ENCODE measurements around the gene EBF3. TPM values are rescaled to one million over a fixed set of nuclear protein-coding genes. Genes with fewer than 3 reads are reported as not detected.
A peak's percentile ranks its signal among the peaks of the same experiment; 100 is the strongest.

EBF3 gene
- total RNA-seq, 1 experiment from 2014 or later = 56.2 TPM

DNA sequence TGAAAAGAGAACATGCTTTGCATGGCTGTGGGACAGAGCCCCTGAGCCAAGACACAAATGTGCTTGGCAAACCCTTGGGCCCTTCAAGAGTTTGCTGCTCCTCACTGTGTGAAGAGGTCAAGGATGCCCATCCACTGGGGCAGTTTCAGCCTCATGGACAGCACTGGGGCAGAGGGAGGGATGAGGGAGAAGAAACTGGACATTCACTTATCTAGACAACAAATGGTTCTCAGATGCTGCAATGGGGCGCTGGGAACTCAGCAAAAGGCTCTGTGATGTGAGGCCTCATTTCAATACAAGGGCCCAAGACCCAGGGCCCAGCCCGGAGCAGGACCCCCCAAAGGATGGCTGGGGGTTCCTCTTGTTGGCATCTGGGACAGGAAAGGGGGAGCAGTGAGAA is 49.1 kb downstream of the EBF3 start:
- no TSS peak for BruUV-seq (replicated peaks)
- Histone ChIP-seq H3K9me3 (ENCODE audit: low read depth, low read length, poor library complexity, severe bottlenecking) (no peaks in the 10 kb centered on the region), H3K36me3 (ENCODE audit: insufficient read depth, low read length, poor library complexity, severe bottlenecking) (peaks cover 3% of the 10 kb centered on the region), H3K27me3 (replicated peaks; ENCODE audit: insufficient read depth, low read depth, low read length, poor library complexity) (no peaks in the 10 kb centered on the region), H3K4me3 (ENCODE audit: low read depth, low read length, poor library complexity, severe bottlenecking) (no peak overlapping the region), H3K27ac (ENCODE audit: low read depth, low read length, poor library complexity, severe bottlenecking) (no peak overlapping the region), H3K4me1 (ENCODE audit: insufficient read depth, low read length, poor library complexity, severe bottlenecking) (peaks cover 25% of the 10 kb centered on the region)
- TF ChIP-seq EZH2 (IDR thresholded peaks at IDR 0.05; ENCODE audit: borderline replicate concordance, low read depth, low read length, poor library complexity, severe bottlenecking) = no peak
- TF ChIP-seq, protein P1, sequence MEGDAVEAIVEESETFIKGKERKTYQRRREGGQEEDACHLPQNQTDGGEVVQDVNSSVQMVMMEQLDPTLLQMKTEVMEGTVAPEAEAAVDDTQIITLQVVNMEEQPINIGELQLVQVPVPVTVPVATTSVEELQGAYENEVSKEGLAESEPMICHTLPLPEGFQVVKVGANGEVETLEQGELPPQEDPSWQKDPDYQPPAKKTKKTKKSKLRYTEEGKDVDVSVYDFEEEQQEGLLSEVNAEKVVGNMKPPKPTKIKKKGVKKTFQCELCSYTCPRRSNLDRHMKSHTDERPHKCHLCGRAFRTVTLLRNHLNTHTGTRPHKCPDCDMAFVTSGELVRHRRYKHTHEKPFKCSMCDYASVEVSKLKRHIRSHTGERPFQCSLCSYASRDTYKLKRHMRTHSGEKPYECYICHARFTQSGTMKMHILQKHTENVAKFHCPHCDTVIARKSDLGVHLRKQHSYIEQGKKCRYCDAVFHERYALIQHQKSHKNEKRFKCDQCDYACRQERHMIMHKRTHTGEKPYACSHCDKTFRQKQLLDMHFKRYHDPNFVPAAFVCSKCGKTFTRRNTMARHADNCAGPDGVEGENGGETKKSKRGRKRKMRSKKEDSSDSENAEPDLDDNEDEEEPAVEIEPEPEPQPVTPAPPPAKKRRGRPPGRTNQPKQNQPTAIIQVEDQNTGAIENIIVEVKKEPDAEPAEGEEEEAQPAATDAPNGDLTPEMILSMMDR (conservative IDR thresholded peaks at IDR 0.05; ENCODE audit: low read depth, low read length) = no peak
- DNase-seq (ENCODE audit: low spot score) = no peak
- intact Hi-C loops (cut with micrococcal nuclease; ENCODE audit: unreplicated experiment) = no loop called here
- ChIA-PET POLR2A (ENCODE audit: low non-redundant PET) (no interaction called here), CTCF (no interaction called here)

DNA sequence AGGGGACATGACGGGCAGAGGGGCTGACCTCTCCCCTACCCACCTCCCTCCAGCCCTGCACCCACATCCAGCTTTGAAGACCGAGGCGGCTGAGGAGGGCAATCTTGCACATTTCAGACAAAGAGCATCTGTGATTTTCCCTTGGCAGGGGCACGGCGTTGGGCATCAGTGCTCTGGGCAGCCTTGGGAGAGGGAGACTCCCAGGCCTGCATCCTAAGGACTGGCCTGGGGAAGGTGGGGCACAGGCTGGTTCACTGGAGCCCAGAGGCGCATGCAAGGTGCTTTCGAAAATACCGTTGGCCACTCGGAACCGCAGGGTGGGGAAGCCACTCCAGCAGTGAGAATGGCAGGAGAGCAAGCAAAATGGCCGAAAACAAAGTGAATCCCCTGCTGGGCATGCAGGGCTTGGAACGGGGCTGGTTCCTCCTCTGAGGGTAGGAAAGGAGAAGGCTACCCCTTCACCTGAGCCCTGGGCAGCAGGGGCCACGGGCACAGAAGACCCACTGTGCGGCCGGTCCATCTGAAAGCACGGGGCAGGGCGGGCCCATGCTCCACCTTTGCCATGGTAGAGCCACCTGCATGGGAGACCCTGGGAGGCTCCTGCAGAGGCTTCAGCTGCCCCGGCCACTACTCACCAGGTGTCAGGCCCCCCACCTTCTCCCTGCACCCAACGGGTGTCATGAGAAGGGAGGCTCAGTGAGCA is 49.8 kb downstream of the EBF3 start:
- intact Hi-C loops (cut with micrococcal nuclease; ENCODE audit: unreplicated experiment) = no loop called here
- peaks cover 3% of the 10 kb centered on the region for H3K36me3 ChIP-seq (ENCODE audit: insufficient read depth, low read length, poor library complexity, severe bottlenecking)
- H3K4me3 ChIP-seq (ENCODE audit: low read depth, low read length, poor library complexity, severe bottlenecking) = no peak overlapping the region
- ChIA-PET CTCF (no interaction called here), POLR2A (ENCODE audit: low non-redundant PET) (no interaction called here)
- no peak for DNase-seq (ENCODE audit: low spot score)
- no TSS peak for BruUV-seq (replicated peaks)
- H3K27me3 ChIP-seq (replicated peaks; ENCODE audit: insufficient read depth, low read depth, low read length, poor library complexity) = no peaks in the 10 kb centered on the region
- no peak for TF ChIP-seq EZH2 (IDR thresholded peaks at IDR 0.05; ENCODE audit: borderline replicate concordance, low read depth, low read length, poor library complexity, severe bottlenecking)
- TF ChIP-seq, protein P1 (conservative IDR thresholded peaks at IDR 0.05; ENCODE audit: low read depth, low read length) = no peak
- peaks cover 25% of the 10 kb centered on the region for H3K4me1 ChIP-seq (ENCODE audit: insufficient read depth, low read length, poor library complexity, severe bottlenecking)
- H3K9me3 ChIP-seq (ENCODE audit: low read depth, low read length, poor library complexity, severe bottlenecking) = no peaks in the 10 kb centered on the region
- H3K27ac ChIP-seq (ENCODE audit: low read depth, low read length, poor library complexity, severe bottlenecking) = no peak overlapping the region

DNA sequence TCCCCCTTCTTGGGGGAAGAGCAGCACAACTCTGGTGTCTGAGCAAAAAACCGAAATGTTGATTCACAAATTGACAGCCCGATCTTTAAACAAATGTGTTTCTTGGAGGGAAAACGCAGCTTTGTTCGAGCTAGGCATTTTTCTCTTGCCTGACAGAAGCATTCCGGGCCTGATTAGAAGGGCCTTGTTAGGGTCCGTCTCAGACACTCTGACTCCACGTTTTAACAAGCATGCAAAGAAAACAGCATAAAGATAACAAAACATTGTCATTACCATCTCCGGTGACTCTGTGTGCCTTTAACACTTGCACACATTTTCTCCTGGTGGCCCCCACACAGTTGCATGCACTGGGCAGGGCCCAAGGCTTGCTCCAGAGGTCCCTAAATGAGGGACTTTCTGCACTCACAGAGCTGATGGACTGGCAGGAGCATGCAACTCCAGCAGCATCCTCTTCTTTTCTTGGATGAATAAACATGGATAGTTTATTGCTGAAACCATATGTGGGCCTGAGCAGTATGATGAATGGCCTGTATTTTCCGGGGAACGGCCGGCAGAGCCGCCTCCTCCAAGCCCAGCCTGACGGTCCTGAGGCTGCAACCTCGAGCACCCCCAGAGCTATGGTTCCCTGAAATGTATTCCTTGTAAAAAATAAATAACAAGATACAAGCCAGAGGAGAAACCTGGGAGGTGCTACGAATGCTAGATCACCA is 50.9 kb downstream of the EBF3 start:
- BruUV-seq (replicated peaks) = no TSS peak

More for the DNA sequence above, 50.9 kb downstream of the EBF3 start:
- intact Hi-C loops (cut with micrococcal nuclease; ENCODE audit: unreplicated experiment) = no loop called here
- no peak for TF ChIP-seq EZH2 (IDR thresholded peaks at IDR 0.05; ENCODE audit: borderline replicate concordance, low read depth, low read length, poor library complexity, severe bottlenecking)
- H3K27me3 ChIP-seq (replicated peaks; ENCODE audit: insufficient read depth, low read depth, low read length, poor library complexity) = no peaks in the 10 kb centered on the region
- no peak for DNase-seq (ENCODE audit: low spot score)
- ChIA-PET CTCF (no interaction called here), POLR2A (ENCODE audit: low non-redundant PET) (no interaction called here)
- H3K9me3 ChIP-seq (ENCODE audit: low read depth, low read length, poor library complexity, severe bottlenecking) = no peaks in the 10 kb centered on the region
- H3K36me3 ChIP-seq (ENCODE audit: insufficient read depth, low read length, poor library complexity, severe bottlenecking) = no peaks in the 10 kb centered on the region
- H3K4me3 ChIP-seq (ENCODE audit: low read depth, low read length, poor library complexity, severe bottlenecking) = no peak overlapping the region
- peak overlapping the region; percentile 26 for H3K27ac ChIP-seq (ENCODE audit: low read depth, low read length, poor library complexity, severe bottlenecking)
- peaks cover 25% of the 10 kb centered on the region for H3K4me1 ChIP-seq (ENCODE audit: insufficient read depth, low read length, poor library complexity, severe bottlenecking)

Measured in A673 (cell line).